ENCODE results near the gene FHOD3. TPM values are rescaled to one million over a fixed set of nuclear protein-coding genes. Genes with fewer than 3 reads are reported as not detected.

FHOD3 gene
- total RNA-seq, 1 experiment from 2014 or later, result 13.0 TPM

DNA sequence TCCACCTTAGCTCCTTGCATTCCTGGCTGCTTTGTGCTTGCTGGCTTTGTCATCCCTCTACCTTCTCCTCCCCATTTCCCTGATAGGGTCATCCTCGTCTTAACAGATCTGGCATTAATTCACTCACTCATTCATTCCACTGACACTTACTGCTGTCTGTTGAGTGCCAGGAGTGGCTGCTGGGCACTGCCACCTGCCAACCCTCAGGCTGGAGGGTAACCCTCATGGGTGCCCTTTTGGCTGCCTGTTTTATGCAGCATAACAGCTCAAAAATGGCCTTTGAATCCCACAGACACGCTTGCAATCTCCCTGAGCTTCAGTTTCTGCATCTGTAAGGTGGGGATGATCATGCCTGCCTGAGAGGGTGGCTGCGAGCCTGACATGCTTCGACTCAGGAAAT lies 25.2 kb downstream of the FHOD3 start:
- DNase-seq (ENCODE audit: low spot score), result no peak

DNA sequence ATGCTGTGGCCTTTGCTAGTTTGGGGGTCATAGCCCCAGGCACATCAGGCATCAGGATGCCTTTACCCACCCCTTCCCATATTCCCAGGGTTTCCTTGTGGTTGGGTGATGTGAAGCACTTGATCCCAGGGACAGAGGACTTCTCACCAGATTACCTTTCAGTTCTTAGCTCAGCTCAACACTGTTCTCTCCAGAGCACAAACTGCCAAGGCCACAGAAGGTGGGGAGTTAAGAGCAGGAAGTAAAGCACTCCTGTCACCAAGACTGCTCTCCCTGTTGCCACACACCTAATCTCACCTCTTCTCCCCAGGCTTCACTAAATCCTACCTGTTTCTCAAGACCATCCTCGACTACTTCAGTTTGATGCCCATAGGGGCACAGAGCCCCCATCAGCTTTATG lies 25.9 kb downstream of the FHOD3 start:
- no peak for DNase-seq (ENCODE audit: low spot score)

DNA sequence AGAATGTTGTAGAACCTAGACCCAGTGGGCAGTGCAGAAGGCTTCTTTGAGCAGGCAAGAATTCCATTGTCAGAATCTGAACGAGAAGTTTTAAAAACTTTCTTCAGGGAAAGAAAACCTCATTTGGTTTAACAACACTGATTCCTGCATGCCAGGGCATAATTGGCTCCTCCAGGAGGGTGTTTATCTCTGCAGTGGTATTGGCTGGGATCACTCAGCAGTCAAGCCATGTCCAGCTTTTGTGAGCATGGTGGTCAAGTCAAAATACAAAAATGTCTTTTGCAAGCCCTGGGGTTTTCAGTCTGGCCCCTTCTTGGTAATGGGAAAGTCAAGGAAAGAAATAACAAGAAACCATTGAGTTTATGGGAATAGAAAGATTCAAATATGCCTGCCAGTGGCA lies 28.3 kb downstream of the FHOD3 start:
- DNase-seq (ENCODE audit: low spot score), result no peak

DNA sequence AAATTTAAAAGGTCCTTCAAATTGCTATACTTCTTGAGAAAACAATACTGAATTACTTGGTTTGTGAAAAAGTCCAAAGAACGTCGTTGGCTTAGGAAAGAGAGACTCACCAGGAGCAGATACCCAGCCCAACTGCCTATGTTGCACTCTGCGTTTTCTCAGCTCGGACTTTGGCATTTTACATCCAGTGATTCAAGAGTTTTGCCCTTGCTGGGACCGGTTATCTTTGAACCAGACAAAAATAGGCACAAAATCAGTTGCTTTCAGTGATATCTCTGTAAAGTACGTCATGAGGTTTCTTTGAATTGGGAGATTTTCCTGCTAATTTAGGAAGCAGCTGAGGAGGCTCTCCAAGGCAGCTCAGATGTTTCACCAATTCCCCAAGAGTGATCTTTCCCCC lies 29.3 kb downstream of the FHOD3 start:
- no peak for DNase-seq (ENCODE audit: low spot score)

DNA sequence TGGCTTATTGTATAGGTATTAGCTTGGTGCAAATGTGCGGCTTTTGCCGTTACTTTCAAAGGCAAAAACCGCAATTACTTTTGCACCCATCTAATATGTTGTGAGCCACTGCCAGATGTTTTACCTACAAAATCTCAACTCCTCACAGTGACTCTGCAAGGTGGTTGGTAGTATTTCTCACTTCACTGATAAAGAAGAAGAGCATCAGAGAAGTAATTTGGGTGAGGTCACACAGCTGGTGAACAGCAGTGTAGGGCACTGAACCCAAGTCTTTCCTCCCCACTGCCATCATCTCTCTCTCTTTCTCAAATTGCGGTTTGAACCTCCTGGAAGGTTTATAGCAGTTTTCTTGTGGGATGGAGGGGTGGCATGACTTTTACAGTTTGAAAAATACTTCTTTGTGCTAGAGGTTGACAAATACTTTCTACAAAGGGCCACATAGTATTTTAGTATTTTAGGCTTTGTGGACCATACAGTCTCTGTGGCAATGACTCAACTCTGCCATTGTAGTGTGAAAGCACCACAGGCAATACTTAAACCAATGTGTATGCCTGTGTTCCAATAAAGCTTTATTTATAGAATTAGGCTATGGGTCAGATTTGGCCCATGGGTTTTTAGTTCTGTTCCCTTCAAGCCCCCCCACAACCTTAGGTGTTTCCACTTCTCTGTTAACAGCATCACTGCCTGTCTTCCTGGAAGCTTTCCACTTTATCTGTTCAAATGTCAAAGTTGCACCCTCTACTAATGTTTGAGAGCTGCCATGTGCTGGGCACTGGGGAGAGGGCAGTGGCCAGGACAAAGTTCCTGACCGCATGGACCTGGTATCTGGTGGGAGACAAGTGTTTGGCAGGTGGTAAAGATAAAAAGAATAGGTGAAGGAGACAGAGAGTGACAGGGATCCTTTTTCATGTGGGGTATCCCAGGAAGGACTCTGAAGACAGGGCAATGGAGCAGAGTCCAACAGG lies 30.1 kb downstream of the FHOD3 start:
- no peak for DNase-seq (ENCODE audit: low spot score)

DNA sequence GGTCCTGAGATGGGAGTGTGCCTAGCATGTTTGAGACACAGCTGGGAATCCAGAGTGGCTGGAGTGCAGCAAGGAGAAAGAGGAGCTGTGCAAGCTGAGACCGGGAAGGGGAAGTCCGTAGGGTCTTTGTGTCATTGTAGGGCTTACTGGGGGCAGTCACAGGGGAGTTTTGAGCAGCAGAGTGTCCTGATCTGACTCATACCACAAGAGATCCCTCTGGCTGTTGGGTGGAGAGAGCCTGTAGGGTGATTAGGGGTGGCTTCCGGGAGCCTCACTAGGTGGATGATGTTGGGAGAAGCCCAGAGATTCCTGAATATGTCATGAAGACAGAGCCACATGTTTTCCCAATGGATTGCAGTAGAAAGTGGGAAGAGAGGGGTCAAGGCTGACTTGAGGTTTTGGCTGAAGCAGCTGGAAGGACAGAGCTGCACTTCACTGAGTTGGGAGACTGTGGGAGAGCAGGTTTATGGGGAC lies 30.9 kb downstream of the FHOD3 start:
- DNase-seq (ENCODE audit: low spot score), result no peak

DNA sequence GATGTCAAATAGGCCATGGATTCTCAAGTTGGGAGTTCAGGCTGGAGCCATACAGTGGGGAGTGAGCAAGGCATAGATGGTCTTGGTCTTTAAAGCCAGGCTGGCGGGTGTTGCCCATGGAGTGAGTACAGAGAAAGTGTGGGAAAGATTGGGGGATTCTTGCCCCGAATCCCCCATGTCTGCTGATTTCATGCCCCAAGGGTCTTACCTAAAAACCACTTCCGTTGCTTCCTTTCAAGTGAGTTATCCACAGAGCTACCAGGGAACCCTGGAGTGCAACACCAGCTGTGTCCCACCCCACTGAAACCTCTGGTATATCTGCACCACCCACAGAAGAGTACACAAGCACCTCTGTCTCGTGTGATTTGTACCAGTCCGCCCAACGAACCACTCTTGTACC lies 31.4 kb downstream of the FHOD3 start:
- DNase-seq (ENCODE audit: low spot score), result no peak

DNA sequence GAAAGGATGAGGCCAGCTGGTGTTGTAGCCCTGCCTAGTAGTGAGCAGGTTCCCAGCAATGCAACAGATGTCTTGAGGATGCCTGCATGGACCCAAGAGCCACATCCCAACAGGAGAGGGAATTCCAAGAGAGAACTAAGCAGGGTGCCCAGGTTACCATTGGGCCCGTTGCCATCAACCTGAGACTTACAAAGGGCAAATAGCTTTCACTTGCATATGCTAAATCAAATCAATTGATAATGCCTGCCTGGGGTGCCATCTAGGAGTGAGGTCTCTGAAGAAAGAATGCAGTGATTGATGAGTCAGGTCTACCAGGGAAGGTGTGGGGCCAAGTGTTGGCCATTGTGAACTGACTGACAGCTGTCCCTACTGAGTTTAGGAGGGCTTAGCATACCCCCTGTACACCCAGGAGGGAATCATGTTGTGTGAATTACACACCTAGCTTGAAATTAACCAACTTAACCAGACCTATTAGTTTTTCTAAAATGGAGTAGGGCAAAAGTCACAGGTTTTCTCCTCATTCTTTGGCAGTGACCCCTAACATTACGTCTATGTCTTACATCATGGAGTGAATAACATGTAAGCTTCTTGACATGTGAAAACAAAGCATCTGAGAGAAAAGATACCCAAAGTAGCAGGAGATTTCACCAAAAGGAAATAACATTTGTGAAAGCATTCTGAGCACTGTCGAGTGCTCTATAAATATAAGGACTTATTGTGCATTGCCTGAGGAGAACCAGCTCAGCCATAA lies 32.3 kb downstream of the FHOD3 start:
- no peak for DNase-seq (ENCODE audit: low spot score)

DNA sequence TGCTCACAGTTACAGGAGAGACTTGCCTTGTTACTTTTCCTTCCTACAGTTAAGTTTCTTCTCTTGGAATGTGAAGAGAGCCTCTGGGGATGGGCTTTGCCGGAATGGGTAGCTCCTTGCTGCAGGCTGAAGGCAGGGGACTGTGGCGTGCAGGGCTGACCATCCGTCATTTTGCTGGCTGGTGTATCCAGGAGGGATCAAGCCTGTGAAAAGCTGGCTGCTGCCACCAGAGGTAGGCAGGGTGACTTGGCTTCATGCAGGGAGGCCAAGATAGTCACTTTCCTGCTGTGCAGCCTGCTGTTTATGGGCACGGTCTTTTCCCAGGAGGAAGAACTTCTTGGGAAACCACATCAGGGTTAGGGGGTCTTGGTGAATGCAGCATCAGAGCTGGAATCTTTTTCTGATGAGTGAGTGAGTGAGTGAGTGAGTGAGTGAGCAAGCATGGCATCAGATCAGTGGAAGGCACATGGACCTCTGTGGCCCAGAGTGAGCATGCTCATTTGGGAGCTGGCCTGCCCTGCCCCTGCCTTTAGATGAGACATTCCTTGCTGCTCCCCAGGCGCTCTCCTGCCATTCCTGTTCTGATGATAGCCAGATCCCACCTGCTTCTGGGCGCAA lies 33.0 kb downstream of the FHOD3 start:
- DNase-seq (ENCODE audit: low spot score), result no peak

DNA sequence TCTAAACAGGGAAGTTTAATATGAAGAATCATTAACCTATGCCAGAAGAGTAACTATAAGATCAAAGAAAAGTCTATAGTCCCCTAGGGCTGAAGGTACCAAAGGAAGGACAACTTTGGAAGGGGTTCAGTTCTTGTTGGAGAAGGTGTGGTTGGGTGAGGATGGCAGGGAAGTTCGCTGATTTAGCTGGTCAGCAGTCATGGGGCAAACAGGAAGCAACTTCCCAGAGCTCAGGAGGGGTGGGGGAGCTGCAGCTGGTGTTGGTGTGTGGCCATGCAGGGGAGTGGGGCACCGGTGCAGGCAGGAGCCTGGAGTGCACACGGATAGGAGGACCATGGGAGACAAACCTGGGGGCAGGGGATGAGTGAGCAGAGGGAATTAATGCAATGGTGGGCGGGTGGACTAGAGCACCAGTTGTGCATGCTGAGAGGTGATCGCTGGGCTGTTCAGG lies 34.0 kb downstream of the FHOD3 start:
- no peak for DNase-seq (ENCODE audit: low spot score)

DNA sequence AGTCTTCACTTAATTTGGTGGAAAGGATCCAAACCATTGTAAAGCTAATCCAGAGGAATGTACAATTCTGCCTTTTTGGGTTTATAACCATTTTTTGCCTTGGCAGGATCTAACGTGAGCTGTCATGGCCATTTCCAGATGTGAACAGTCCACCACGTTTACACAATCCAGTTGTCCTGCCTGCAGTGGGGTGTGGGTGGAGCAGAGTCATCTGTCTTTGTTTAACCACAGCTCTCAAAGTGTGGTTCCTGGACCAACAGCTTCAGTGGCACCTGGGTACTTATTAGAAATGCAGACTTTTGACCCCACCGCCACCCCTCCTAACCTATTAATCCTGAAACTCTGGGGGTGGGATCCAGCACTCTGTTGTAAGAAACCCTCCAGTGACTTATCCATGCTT lies 35.9 kb downstream of the FHOD3 start:
- no peak for DNase-seq (ENCODE audit: low spot score)

DNA sequence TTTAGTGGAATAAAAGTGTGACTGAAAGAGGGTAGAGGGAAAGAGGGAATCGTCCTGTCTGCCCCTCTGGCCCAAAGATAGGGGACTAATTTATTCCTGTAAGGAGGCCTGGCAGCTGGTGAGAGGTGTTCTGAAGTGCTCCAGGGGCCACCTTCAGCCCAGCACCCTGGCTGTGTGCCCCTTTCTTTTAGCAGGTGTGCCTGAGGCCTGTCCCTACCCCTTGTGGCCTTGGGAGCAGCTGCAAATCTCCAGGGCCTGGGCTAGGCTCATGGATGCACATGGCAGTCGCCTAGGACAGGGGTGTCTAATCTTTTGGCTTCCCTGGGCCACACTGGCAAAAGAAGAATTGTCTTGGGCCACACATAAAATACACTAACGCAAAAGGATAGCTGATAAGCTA lies 37.3 kb downstream of the FHOD3 start:
- no peak for DNase-seq (ENCODE audit: low spot score)

DNA sequence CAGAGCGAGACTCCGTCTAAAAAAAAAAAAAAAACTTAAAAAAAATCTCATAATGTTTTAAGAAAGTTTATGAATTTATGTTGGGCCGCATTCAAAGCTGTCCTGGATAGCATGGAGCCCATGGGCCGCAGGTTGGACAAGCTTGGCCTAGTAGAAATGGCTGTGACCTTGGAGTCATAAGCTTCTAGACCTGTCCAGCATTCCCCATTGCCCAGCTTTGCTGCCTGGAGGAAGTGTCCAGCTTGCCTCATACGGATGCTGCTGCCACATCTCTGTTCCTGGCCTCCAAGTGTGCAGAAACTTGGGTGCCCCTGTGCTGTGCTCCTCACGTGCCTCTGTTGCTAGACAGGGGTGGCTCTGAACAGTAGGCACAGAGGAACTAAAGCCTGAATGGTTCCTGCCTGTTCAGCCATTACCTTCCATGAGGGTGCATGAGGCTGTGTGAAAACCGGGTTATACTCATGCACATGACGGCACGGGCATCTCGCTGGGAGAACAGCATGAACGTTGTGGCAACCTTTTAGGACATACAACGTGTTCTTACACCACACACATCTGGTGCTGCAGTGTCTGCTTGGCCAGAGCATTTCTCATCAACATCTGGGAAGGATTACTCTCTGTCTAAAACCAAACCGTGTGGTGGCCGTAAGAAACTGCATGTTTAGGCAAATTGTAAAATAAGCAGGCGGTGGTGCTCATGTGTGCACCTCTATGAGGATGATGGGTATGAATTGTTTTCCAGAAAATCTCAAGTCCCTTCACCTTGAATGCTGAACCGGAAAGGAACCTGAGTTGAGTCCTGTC lies 38.2 kb downstream of the FHOD3 start:
- DNase-seq (ENCODE audit: low spot score), result no peak

DNA sequence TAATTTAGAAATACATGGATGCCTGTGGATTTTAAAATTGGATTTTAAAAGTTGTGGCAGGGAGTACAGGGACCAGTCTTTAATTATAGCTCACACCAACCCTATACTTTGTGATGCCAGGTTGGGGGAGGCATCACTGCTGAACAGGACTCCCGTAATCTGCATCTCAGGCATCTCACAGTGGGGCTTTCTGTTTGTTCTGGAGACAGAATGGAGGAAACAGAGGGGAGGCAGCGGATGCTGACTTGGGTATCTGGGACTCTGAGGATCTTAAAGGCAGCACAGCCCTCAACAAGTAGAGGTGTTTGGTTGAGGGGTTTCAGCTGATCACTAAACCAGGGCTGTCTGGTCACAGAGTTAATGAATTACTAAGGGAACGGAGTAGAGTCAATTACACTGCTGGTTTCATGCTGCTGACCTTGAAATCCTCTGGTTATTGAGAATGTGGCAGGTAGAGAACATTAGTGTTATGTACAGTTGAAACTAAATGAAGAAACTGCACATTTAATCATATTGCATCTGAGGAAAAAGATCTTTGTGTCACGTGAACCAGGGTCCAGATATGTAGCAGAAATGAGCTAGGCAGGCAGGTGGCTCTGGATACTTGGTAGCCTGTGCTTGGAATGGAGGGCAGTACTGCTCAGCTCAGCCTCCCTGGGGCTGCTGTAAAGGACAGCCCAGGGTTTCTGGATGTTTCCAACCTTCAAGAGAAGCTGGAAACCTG lies 40.3 kb downstream of the FHOD3 start:
- no peak for DNase-seq (ENCODE audit: low spot score)

DNA sequence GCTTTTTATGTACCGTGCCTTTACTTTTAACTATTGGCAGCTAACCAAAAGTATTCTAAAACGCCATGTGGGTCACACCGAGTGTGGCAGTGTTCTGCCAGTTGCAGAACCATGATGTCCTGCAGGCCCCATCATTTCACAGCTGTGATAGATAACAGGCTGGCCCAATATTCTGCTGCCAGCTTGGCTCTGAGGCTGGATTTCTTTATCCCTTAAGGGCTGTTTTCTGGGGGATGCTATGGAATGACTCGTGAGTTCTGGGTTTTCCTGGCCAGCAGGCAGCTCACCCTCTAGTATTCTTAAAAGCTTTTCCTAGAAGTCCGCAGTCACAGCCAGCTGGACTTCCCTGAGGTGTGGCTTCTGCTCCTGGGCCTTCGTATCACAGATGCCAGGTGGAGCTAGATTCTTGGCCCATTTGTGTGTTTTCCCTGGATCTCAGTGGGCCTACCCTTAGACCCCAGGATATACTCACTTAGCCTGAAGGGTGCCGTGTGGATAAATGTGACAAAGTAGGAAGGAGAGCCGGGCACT lies 41.0 kb downstream of the FHOD3 start:
- no peak for DNase-seq (ENCODE audit: low spot score)

DNA sequence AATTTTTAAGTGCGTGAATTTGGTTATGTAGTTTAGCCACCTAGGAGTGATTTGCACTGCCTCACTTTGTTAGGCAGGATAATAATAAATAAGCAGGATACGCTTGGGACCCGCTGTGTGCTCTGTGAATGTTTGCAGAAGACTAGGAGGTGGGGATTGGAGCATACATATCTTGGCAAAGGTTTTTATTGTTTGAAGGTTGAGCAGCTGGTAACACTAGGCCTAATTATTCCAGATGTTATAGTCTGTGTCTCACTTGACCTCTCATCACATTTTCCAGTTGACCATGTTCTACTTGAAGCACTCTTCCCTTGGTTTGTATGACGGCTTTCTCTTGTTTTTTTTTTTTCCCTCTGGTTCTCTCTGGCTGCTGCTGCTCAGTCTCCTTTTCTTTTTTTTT lies 42.7 kb downstream of the FHOD3 start:
- no peak for DNase-seq (ENCODE audit: low spot score)

DNA sequence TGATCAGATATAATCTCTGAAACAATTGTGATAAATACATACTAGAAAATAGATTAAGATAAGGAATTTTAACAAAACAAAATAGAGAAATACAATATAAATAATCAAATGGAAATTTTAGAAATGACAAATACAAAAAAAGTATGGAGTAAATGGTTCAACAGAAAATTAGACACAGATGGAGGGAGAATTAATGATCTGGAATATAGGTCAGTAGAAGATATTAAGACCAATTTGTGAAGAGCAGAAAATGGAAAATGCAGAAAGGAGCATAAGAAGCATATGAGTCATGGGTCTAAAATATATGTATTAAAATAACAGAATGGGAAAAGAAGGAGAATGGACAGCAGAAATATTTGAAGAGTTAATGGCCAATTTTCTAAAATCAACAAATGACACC lies 44.4 kb downstream of the FHOD3 start:
- DNase-seq (ENCODE audit: low spot score), result no peak

DNA sequence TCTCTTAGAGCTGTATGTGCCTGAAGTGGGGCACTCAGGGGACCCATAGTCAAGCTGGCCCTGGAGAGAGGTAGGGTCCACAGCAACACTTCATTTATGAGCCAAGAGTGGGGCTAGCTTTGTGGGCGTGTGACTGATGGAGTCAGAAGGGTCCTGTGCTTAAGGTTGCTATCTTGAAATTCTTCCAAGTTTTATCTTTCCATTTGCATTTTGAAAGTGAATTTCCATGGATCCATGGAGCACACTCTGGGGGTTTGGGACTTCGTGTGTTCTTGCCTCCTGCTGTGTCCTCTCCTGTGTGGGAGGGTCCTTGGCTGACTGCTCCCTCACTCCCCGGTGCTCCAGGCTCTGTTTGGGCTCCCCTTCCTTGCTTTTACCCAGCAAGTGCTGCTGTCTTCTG lies 50.8 kb downstream of the FHOD3 start:
- no peak for DNase-seq (ENCODE audit: low spot score)

DNA sequence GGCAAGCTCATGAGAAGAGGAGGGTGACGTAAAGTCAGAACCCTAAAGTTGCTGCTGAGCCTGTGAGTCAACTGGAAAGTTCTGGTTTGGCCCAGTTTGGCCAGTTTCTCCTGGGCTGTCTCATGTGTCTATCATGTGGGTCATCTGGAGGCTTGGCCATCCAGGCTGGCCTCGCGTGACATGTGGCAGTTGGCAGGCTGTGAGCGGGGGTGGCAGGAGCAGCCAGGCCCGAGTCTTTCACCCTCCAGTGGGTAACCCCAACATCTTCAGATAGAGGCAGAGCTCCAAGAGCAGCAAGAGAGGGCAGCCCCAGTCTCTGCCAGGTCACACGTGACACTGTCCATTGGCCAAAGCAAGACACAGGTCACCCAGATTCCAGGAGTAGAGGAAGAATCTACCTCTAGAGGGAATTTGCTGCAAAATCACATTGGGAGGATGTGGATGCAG lies 51.5 kb downstream of the FHOD3 start:
- DNase-seq (ENCODE audit: low spot score), result no peak

DNA sequence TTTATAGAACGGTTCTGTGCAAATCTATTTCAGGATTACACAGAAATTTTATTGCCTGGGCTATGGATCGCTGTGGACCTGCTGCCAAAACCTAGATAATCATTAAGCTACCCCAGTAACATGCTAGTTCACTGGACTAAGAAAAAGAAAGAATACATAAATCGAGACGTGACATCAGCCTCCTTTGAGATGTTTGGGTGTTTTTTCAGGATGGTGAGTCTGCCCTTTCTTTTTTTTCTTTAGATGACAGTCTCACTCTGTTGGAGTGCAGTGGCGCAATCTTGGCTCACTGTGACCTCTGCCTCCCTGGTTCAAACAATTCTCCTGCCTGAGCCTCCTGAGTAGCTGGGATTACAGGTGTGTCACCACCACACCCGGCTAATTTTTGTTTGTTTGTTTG lies 52.0 kb downstream of the FHOD3 start:
- DNase-seq (ENCODE audit: low spot score), result no peak

DNA sequence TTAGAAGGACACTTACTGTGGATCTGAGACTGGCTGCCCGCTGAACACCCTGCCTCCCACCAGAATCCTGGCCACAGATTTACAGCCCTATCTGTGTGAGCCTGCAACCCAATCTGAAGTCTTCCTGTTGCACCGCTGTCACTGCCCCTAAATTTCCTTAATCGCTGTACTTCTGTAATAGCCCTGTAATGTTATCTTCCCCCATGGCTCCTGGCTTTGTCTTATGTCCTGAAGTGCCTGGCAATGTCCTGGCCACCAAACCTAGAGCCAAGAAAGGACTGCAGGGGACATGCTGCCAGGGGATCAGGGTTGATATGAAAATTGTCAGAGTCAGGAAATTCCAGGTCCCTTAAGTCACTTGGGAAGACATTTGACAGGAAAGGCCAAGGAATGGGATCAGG lies 52.7 kb downstream of the FHOD3 start:
- no peak for DNase-seq (ENCODE audit: low spot score)
